Stimulated activated CD4-positive, alpha-beta T cell treated with anti-CD3 and anti-CD28 coated beads, Interleukin-1b, Interleukin-23, amount 100 ng/mL, for 24 hours (primary cell): ENCODE data around the gene ADGRB3.

ENCODE experiments used
- DNase-seq, 4 experiments: peaks; one replicate each; pipeline ENCODE4 v3.0.0-alpha.2; 2020; ENCODE audit warnings: low read depth in 4 of 4, low spot score in 1 of 4

The ADGRB3 gene

DNA sequence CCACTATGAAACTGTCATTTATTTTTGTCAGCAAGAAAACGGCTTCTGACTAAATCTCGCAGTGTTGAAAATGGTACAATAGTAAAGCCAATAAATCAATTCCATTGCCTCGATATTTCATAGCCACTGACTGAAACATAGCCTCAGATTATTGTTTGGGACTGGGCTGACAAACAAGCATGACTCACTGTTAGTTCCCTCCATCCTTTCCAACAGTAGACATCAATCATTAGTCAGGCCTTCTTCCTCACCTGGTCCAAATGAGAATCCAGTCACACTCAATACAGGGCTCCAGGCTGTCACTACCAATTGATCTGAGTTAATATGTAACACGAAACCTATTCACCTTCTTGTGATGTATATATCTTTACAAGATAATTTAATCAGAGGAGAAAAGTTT is 66.1 kb downstream of the ADGRB3 start:
- DNase-seq = no peak

DNA sequence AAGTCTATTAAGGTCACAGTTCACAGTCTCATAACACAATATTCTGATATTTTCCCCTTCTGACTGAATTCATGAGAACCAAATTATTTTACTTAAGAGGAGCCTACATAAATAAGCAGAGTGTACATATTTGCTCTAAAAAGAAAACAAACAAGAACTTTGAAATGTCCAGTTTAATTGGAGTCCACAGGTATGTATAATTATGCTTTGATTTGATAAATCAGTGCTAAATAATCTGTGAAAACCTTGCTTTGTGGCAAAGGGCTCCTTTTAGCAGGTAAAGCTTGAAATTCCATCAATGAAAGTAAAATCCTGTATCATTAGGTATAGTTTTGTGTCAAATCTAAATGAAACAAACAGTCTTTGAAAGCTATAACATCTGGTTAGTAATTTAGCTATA is 69.4 kb downstream of the ADGRB3 start:
- DNase-seq = no peak

DNA sequence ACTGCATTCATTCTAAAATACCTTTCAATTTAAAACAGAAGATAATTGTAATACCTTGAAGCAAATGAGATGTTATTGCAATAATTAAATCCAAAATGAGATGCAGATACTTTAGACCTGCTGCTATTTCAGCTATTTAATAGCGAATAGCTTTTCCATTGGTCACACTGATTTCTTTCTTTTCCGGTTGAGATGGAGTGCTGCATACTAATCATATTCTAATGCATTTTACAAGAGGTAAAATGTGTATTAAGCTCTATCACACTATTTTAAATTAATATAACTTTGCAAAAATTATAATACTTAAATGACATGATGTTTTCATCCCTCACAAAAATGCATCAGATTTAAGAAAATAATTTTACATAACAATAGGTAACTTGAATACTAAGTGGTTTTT is 74.0 kb downstream of the ADGRB3 start:
- no peak for DNase-seq

DNA sequence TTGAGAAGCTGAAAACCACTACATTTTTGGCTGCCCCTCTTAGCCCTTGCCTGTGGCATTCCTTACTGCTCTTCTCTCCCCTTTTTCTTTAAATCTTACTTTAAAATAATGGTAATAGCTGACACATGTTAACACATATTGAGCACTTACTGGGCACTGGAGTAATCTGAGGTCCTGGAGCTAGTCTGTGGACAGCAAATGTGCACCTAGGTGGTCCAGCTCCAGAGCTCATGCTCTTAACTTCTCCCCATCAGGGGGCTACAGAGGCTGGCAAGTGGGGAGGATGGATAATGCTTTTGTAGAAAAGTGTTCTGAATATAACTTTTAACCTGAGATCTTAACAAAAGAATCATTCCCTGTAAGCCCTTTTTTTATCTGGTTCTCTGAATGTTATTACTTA is 74.8 kb downstream of the ADGRB3 start:
- no peak for DNase-seq

DNA sequence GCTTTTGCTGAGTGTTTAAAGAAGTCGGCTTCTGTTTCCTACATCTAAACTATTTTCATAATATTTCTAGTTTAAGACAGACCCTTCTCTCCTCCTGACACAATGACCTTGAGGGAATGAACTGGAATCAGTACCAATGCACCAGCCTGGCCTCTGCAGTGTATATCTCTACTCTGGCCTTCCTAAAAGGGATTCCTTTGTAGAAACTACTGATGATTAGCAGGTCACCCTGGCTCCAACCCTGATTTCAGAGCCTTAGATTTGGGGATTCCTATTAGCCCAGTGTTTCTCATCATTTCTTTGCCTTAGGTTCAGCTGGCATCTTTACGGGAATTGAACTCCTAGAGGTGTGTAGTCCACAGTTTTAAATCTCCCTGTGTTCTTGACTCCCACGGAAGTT is 75.4 kb downstream of the ADGRB3 start:
- DNase-seq = no peak

DNA sequence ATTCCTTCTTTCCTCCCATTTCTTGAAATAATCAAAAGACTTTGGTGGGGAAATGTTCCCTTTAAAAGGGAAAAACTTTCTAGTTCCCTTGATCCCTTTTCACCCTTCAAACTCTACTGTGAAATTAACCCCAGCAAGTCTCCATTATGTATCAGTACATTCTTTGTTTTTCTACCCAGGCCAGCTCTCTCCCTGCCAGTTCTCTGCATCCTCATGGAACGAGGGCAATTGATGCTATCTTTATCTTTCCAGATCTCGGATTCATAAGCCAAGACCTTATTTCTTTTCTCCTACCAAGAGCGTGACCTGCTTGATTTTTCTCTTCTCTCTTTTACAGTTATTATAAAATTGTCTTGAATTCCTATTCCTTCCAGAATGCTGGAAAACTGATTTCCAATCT is 75.8 kb downstream of the ADGRB3 start:
- DNase-seq = no peak

DNA sequence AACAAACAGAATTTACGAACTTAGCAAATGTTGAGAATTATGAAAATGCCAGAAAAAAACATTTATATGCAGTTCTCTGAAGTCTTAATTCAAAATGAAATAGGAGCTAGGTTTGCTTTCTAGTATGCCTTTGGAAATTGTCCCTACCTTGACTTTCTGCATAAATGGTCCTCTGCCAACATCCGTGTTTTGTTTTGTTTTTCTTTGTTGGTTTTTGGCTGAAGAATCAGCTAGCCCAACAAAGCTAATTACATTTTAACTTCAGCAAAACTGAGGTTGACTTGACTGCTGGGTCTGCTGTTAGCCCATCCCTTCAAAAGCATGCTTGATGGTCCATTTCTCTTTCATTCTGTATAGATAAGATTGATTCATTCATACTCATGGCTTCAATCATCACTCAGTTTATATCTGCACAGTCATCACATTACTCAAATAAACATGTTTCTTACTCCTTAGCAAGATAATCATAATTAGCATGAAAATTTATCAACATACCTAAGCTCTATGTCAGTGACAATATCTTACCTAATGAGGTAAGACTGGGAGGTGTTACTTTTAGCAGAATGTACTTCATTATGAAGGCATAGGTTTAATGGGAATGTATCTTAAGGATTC is 76.4 kb downstream of the ADGRB3 start:
- DNase-seq = no peak

DNA sequence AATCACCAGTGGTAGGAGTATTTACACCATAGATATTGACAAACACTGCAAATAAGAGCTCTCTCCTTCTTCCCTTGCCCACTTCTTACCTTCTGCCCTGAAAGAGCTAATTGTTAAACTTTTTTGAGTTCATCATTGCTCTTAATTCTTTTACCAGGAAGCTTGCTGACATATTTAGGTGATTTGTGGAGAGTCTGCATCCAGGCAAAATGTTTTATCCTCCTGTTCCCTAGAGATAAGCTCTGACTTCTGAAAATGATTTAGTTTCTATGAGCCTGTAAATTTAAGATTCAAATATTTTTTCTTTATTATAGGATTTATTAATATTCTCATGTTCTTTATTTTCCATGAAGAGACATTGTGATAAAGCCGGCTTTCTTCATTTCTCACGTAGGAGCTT is 81.5 kb downstream of the ADGRB3 start:
- DNase-seq = no peak

DNA sequence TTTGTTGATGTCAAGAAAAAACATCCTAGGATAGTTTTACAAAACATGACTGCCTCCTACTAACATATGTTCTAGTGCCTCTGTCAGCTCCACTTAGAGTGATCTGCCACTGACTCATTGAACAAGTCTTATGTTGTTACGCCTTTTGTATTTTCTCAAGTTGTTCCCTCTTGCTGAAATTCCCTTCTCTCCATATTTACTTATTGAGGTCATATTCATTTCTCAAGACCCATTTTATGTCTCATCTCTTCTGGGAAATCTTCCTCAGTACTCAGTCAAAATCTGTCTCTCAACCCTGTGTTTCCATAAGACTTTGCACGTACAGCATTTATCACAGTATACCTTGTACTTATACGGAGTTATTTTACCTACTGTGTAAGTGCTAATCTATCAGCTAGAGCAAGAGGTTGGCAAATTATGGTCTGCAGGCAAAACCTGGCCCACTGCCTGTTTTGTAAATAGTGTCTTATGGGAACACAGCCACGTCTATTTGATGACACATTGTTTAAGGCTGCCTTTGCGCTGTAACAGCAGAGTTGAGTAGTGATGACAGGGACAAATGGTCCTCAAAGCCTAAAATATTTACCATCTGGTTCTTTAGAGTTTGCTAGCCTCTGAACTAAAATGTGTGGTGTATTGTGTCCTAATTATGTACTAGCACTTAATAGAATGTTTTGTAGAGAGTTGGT is 83.4 kb downstream of the ADGRB3 start:
- no peak for DNase-seq

DNA sequence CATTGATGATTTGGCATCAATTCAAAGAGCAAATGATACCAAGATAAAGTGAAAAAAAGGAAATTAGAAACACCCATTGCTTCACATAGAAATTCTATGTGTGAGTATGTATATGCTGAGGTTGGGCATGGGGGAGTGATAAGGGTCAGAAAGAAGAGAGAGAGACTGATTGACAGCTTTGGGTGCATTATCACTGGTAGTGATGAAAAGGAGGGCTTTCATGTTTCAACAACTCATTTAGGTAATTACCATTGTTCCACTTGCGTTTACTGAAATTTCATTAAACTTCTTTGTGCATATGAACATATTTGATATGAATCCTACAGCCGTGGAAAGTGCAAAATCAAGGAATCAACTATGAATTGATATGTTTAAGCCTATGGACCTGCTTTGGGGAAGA is 84.7 kb downstream of the ADGRB3 start:
- no peak for DNase-seq

DNA sequence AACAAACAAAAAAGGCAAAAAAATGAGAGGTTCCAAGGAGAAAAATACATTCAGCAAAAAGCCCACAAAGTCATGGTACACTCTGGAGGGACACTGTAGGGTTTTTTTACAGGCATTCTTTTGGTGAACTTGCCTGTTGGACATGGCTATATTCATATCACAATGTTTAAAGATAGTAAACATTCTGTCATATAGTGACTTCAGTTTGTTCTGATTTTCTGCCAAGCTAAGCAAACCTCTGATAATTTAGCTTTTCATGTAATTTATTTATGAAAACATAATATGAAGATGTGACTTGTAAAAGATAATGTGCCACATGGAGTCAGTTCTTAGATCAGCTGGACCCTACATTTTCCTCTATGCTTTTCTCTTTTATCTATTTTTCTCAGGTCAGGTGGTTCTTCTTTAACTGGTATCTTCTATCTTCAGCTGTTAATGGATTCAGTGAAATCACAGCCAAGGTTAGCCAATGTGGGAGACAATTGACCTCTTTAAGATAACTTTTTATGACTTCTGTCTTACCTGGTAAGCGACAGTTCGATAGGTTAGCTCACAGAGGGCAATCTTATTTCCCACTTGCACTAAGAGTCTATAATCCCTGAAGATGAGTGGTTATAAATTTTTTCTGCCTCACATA is 87.9 kb downstream of the ADGRB3 start:
- no peak for DNase-seq

DNA sequence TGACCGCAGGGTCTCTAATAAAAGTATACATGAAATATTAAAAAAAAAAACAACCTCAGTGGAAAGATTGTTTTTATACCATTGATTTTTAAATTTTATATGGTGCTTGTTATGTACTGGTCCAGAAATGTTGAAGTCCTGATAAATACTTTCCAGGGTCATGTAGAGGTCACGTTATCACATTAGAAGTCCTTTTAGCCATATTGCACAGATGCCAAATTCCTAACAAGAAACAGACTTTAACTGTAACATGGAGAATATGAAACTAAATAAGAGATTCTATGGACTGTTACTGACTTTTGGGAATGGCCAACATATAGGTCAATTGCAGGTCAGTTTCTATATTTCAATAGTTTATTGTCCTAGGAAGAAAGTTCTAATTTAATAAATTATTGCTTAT is 89.0 kb downstream of the ADGRB3 start:
- DNase-seq = no peak

DNA sequence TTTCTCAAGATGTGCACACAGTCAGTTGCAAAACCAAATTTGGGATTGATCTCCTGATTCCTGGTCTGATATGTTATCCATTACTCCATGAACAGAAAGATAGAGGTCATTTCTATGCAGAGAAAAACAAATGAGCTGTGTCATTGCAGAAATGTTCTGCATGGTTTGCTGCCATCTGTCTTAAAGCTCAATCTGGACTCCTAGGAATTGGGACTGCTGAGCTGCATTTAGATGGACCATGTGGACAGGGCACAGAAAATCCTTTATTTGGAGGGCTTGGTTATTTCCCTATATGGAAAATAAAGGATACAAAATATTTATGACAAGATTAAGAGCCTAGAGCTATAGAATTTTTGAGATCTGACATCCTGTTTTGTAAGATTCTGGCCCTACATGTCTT is 91.3 kb downstream of the ADGRB3 start:
- DNase-seq = no peak

DNA sequence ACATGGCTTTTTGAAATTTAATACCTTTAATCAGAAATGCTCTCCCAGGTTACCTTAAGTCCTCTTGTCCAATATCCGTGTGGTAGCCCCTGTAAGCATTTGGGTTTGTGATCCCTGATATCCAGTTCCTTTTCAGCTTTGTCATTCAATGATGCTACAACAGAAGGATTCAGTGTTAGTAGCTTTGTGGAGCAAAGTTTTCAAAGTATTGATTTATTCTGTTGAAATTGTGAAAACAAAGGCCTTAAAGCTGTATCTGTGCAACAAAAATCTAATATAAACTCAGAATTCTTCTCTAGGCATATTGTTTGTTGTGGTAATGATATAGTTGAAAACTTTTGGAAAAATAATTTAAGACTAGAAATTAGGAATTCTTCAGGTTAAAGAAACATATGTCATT is 91.9 kb downstream of the ADGRB3 start:
- DNase-seq = no peak

DNA sequence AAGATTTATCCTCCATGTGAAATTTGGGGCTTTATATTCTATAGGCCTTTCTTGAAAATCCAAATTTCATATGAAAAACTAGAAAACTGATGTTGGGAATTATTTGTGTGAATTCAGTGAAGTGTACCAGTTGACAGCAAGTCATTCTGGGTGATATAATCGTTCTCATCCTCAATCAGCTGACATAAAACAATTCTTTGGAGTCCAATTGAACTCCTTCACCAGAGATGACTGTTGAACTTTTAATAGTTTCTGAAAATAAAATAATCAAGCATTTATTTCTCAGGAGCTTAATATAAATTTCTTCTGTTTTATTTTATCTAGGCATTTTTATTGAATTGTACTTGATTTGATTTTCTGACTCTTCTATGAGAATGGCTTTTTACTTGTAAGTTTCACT is 92.6 kb downstream of the ADGRB3 start:
- no peak for DNase-seq

DNA sequence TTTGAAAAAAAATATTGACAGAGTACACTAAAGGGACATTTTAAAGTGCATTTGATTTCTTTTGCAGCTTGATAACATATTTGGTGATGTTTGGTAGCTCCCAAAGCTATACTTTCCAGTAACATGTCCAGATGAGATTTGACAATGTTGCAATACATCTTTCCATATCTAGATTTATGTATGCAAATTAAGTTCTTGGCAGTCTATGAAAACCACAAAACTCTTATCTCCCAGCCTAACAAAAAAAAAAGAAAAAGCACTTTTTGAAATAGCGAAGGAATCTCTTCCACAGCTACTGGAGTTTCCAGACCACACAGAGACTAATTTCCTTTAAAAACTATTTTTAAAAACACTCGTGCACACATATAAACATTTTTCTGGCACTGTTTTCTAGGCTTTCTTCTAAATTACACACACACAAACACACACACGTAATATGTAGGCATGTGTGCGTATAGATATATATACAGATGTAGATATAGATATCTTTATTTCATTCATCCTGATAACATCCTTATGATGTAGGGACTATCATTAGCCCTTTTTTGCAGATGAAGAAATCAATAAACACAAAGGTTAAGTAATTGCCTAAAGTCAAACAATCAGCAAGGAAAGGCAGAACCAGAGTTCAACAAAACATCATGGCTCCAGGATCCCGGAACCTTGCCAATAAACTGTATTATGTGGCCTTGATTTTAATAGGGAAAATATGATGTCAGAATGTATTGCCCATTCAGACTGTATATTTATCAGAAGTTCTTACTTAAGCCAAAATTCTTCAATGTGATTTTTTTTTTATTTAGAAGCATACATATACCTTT is 93.3 kb downstream of the ADGRB3 start:
- no peak for DNase-seq

DNA sequence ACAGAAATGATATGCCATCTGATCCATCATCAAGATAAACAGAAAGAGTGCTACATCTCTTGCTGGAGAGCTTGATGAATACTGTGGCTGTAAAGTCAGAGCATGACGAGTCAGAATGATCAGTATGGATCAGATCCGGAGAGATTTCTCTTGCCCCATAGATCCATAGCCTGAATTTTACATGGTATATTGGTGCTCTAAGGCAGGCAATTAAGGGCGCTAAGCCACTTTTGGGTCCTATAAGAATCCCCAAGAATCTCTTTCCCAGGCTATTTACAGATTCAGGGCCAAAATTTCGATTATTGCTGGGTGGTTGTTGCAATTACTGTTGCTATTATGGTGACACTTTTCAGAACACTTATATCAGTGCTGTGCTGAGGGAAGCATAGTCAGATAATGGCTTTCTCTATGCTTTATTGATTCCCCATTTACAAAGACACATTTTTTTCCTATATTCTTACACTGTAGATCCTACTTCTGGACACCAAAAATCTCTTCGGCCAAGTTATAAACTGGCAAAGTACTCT is 94.4 kb downstream of the ADGRB3 start:
- DNase-seq = no peak

DNA sequence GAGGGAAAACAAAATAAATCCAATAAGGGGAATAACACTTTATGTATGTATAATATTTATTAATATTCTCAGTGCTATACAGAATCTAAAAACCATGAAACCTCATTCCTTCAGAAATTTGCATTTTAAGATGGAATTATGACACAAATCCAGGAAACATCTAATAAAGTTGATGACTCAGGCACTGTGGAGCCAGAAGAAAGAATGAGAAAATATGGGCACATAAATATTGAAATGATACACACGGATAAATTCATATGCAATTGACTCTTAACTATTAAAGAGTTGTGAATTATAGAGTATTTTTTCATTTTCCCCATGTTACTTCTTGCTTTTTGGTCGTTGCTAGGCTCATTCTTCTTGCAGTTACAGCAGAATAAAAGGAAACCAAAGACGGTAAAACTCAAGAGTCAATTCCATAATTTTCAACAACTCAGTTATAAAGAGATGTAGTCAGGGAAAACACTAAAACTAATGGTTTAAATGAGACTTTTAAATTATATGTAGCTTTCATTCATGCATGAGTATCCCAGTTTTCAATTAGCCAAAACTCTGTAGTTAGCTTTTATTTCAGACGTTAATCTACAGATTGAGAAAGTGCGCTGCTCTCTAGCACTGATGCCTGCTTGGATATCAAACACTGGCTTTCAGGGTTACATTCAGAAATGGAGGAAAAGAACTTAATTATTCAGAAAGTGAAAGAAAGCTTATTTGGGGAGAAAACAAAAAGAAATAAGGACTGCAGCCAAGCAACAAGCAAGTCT is 95.4 kb downstream of the ADGRB3 start:
- DNase-seq = no peak

DNA sequence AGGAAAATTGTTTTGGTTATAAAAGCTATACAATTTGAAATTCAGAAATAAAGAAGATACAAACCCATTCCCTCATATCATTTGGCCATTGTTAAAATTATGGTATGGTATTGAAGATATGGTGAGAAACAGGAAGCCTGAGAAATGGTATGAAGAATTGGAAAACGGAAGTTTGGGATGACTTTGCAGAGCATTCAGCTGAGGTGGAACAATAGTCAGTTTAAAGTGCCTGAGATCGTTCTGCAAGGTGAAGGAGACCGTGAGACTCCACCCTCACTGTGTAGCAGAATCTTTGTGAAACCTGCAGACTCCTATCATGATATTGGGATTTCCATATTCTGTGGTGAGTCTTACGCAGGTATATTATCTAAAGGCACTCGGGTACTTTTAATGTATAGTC is 97.3 kb downstream of the ADGRB3 start:
- DNase-seq = no peak

DNA sequence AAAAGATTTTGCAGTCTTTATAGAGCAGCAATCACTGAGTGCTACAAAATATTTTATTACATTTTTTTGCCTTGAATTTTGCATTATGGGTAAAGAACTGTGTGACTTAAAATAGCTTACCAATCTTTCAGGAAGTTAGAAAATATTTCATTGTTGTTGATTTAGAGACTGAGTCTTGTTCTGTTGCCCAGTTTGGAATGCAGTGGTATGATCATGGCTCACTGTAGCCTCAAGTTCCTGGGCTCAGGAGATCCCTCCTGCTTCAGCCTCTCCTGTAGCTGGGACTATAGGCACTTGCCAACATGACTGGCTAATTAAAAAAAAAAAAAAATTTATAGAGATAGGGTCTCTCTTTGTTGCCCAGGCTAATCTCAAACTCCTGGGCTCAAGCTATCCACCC is 100.8 kb downstream of the ADGRB3 start:
- DNase-seq = no peak

DNA sequence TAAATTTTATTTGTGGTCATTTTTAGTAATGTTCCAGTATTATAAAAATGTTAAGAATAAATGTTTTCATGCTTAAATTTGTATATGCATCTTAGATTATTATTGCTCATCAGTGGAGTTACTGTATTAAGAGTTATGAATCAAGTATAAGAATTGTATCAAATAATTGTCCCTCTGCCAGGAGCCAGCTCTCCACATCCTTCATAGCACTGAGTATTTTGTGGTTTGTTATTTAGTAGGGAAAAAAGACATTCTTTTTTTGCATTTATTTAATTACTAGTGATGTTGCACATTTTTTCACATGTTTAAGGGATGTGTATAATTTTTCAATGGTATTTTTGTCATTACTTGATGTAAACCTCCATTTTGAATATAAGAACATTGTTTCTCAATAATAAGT is 102.0 kb downstream of the ADGRB3 start:
- no peak for DNase-seq
